ENCODE results near the gene RHBDF2. TPM values are rescaled to one million over a fixed set of nuclear protein-coding genes. Genes with fewer than 3 reads are reported as not detected.
A peak's percentile ranks its signal among the peaks of the same experiment; 100 is the strongest.

Gene RHBDF2
- total RNA-seq, 1 experiment from 2014 or later: 19.7 TPM

DNA sequence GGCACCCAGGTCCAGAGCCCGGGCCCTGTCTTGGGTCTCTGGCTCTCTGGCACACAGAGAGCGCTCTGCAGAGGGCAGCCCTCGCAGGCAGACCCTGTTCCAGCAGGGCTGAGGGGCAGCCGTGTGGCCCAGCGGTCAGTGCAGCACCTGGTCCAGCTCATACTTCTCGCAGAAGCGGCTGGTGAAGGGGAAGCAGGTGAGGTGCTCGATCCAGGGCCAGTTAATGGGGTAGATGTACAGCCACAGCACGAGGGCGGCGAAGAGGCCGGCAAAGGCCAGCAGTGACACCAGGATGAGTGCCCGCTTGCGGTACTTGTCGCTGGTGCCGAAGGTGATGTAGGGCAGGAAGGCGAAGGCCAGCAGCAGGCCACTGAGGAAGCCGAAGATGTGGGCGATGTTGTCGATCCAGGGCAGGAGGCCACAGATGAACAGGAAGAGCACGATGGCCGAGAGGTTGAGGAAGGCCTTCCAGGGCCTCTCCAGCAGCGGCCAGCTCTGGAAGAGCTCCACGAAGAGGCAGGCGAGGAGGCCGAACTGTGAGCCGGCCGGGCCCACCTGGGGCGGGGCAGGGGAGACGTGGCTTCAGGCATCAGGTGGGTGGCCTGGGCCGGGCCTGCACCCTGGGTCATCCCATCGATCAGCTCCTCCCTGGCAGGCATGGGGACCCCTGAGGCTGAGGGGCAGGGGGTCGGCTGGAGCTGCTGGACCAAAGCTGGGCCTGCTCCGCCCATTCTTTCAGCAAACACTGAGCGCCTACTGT, 29.5 kb downstream of the RHBDF2 start:
- H3K4me3 Mint-ChIP-seq: no peak overlapping the region
- Histone ChIP-seq H3K14ac (ENCODE audit: insufficient read depth, low read length) (no peak overlapping the region), H4K91ac (ENCODE audit: insufficient read length, low read depth, low read length) (no peak overlapping the region), H4K20me1 (ENCODE audit: control insufficient read depth, insufficient read depth, insufficient read length) (no peaks in the 10 kb centered on the region), H3T11ph (ENCODE audit: low read length) (no peak overlapping the region), H3K4me2 (ENCODE audit: insufficient read depth, insufficient read length, low read length) (no peak overlapping the region), H3K23me2 (ENCODE audit: insufficient read length, low read depth, low read length, poor library complexity, severe bottlenecking) (no peaks in the 10 kb centered on the region), H3K23ac (ENCODE audit: insufficient read length, low read depth, low read length) (no peak overlapping the region), H3K4ac (ENCODE audit: low read depth, low read length) (no peak overlapping the region), H3K9ac (ENCODE audit: extremely low read depth, insufficient read length, low read length) (no peak overlapping the region), H2BK15ac (ENCODE audit: low read depth, low read length) (no peak overlapping the region), H3K79me2 (ENCODE audit: insufficient read depth, low read length) (no peaks in the 10 kb centered on the region), H4K5ac (ENCODE audit: insufficient read length, low read depth, low read length) (no peak overlapping the region), H2BK120ac (ENCODE audit: low read depth, low read length, poor library complexity, severe bottlenecking) (no peak overlapping the region), H2BK20ac (ENCODE audit: low read depth, low read length, poor library complexity, severe bottlenecking) (no peak overlapping the region), H2BK5ac (ENCODE audit: insufficient read length, low read length) (no peak overlapping the region), H3K9me3 (ENCODE audit: control insufficient read depth, low read depth, low read length) (no peaks in the 10 kb centered on the region), H3K27me3 (ENCODE audit: insufficient read depth, low read length) (no peaks in the 10 kb centered on the region), H3K27ac (ENCODE audit: insufficient read length, low read depth, low read length) (no peak overlapping the region), H3K4me1 (ENCODE audit: insufficient read depth, low read length) (no peaks in the 10 kb centered on the region), H3K56ac (ENCODE audit: insufficient read length, low read depth, low read length) (no peak overlapping the region), H4K8ac (replicated peaks; ENCODE audit: insufficient read length, low read depth, low read length) (no peak overlapping the region), H2AK5ac (ENCODE audit: insufficient read length, low read length) (no peak overlapping the region), H3K18ac (ENCODE audit: insufficient read length, low read depth, low read length) (no peak overlapping the region), H3K79me1 (ENCODE audit: insufficient read depth, low read depth, low read length, poor library complexity, severe bottlenecking) (no peaks in the 10 kb centered on the region), H2BK12ac (ENCODE audit: insufficient read length, low read depth, low read length) (no peak overlapping the region), H2AFZ (ENCODE audit: low read length) (no peak overlapping the region)
- no peaks in the 10 kb centered on the region for H3K27me3 Mint-ChIP-seq (ENCODE audit: low read depth)
- peak overlapping the region in 1 of 3 experiments; percentile 70; a peak in 2 of 7 replicates for H3K27ac Mint-ChIP-seq
- peaks cover 0 to 9% of the 10 kb centered on the region in 2 experiments; a peak in 2 of 4 replicates for H3K4me1 Mint-ChIP-seq
- no peaks in the 10 kb centered on the region; a peak in 1 of 5 replicates for H3K9me3 Mint-ChIP-seq
- peaks cover 4 to 27% (median 5%) of the 10 kb centered on the region in 3 experiments; a peak in 5 of 7 replicates for H3K36me3 Mint-ChIP-seq (ENCODE audit: insufficient read depth in 1 of 3, low read depth in 3 of 3)
- no CpG with 5 or more reads among the region's 35 CpGs for WGBS (ENCODE audit: extremely low coverage, insufficient read length, low lambda C conversion rate)
- no peak for DNase-seq
- TF ChIP-seq CTCF (conservative IDR thresholded peaks at IDR 0.05): no peak

Measured in H9 (cell line).